ENCODE data around the gene ANKUB1. TPM values are rescaled to one million over a fixed set of nuclear protein-coding genes. Genes with fewer than 3 reads are reported as not detected.

The ANKUB1 gene
- total RNA-seq, 3 donors from 2014 or later (not counting 1 experiment from before 2014, with no cell fraction given): not detected

GRCh38 chr3:149744151-149744550, 48.2 kb downstream of the ANKUB1 start:
- Histone ChIP-seq H3K9me3 (ENCODE audit: control insufficient read depth, insufficient read depth, low read length) (no peaks in the 10 kb centered on the region), H3K4me1 (ENCODE audit: control insufficient read depth, insufficient read depth, low read length) (no peaks in the 10 kb centered on the region), H3K4me3 (ENCODE audit: low read length) (no peak overlapping the region), H3K27me3 (ENCODE audit: control insufficient read depth, insufficient read depth, low read length) (no peaks in the 10 kb centered on the region), H3K27ac (ENCODE audit: low read length) (no peak overlapping the region), H3K36me3 (ENCODE audit: control insufficient read depth, insufficient read depth, low read length) (peaks cover 55% of the 10 kb centered on the region)
- no peak for ATAC-seq
- Mint-ChIP-seq H3K27ac (no peak overlapping the region), H3K27me3 (ENCODE audit: low read depth in 2 of 2) (no peaks in the 10 kb centered on the region), H3K4me3 (no peak overlapping the region), H3K36me3 (peaks cover 25% of the 10 kb centered on the region), H3K4me1 (peaks cover 2 to 18% of the 10 kb centered on the region in 2 donors), H3K9me3 (no peaks in the 10 kb centered on the region)
- intact Hi-C loops (cut with micrococcal nuclease): no loop called here
- TF ChIP-seq, protein P1, sequence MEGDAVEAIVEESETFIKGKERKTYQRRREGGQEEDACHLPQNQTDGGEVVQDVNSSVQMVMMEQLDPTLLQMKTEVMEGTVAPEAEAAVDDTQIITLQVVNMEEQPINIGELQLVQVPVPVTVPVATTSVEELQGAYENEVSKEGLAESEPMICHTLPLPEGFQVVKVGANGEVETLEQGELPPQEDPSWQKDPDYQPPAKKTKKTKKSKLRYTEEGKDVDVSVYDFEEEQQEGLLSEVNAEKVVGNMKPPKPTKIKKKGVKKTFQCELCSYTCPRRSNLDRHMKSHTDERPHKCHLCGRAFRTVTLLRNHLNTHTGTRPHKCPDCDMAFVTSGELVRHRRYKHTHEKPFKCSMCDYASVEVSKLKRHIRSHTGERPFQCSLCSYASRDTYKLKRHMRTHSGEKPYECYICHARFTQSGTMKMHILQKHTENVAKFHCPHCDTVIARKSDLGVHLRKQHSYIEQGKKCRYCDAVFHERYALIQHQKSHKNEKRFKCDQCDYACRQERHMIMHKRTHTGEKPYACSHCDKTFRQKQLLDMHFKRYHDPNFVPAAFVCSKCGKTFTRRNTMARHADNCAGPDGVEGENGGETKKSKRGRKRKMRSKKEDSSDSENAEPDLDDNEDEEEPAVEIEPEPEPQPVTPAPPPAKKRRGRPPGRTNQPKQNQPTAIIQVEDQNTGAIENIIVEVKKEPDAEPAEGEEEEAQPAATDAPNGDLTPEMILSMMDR (IDR thresholded peaks at IDR 0.05): no peak
- DNase-seq: no peak

DNA sequence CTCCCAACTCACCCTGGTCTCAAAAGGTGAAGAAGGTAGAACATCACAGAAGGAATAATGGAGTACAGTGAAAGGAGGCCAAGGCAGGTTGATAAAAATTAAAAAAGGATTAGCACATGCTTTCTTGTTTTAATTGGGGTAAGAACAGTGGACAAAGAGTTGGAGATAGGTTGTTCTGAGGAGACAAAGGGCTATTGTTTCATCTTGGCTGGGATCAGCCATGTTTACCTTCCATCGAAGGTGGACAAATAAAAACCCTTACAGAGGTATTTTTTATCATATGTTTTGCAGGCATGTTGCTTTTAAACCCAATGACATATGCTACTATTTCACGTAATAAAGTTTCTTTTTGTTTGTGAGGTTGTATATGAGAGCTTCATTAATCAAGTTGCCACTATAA, 53.0 kb downstream of the ANKUB1 start:
- DNase-seq: no peak
- TF ChIP-seq, protein P1 (IDR thresholded peaks at IDR 0.05): no peak
- H3K9me3 ChIP-seq (ENCODE audit: control insufficient read depth, insufficient read depth, low read length): no peaks in the 10 kb centered on the region
- no CpG with 5 or more reads among the region's 2 CpGs for WGBS (ENCODE audit: insufficient coverage)
- no peaks in the 10 kb centered on the region for H3K9me3 Mint-ChIP-seq
- H3K36me3 Mint-ChIP-seq: peaks cover 11% of the 10 kb centered on the region
- H3K4me1 Mint-ChIP-seq: no peaks in the 10 kb centered on the region
- H3K27ac Mint-ChIP-seq: no peak overlapping the region
- no peaks in the 10 kb centered on the region for H3K27me3 Mint-ChIP-seq (ENCODE audit: low read depth in 2 of 2)
- no peak overlapping the region for H3K27ac ChIP-seq (ENCODE audit: low read length)
- H3K4me1 ChIP-seq (ENCODE audit: control insufficient read depth, insufficient read depth, low read length): no peaks in the 10 kb centered on the region
- no peaks in the 10 kb centered on the region for H3K27me3 ChIP-seq (ENCODE audit: control insufficient read depth, insufficient read depth, low read length)
- intact Hi-C loops (cut with micrococcal nuclease): no loop called here
- H3K36me3 ChIP-seq (ENCODE audit: control insufficient read depth, insufficient read depth, low read length): peaks cover 28% of the 10 kb centered on the region
- no peak overlapping the region for H3K4me3 Mint-ChIP-seq
- no peak overlapping the region for H3K4me3 ChIP-seq (ENCODE audit: low read length)
- no peak for ATAC-seq

GRCh38 chr3:149738876-149739275, 53.5 kb downstream of the ANKUB1 start:
- Mint-ChIP-seq H3K9me3 (no peaks in the 10 kb centered on the region), H3K4me3 (no peak overlapping the region), H3K27me3 (ENCODE audit: low read depth in 2 of 2) (no peaks in the 10 kb centered on the region), H3K27ac (no peak overlapping the region), H3K36me3 (peaks cover 11% of the 10 kb centered on the region), H3K4me1 (no peaks in the 10 kb centered on the region)
- Histone ChIP-seq H3K27me3 (ENCODE audit: control insufficient read depth, insufficient read depth, low read length) (no peaks in the 10 kb centered on the region), H3K36me3 (ENCODE audit: control insufficient read depth, insufficient read depth, low read length) (peaks cover 26% of the 10 kb centered on the region), H3K27ac (ENCODE audit: low read length) (no peak overlapping the region), H3K4me1 (ENCODE audit: control insufficient read depth, insufficient read depth, low read length) (no peaks in the 10 kb centered on the region), H3K9me3 (ENCODE audit: control insufficient read depth, insufficient read depth, low read length) (no peaks in the 10 kb centered on the region), H3K4me3 (ENCODE audit: low read length) (no peak overlapping the region)
- WGBS (ENCODE audit: insufficient coverage): 100% methylated on average over 1 of the region's 2 CpGs
- TF ChIP-seq, protein P1 (IDR thresholded peaks at IDR 0.05): no peak
- intact Hi-C loops (cut with micrococcal nuclease): no loop called here
- no peak for DNase-seq
- ATAC-seq: no peak

- no peaks in the 10 kb centered on the region for H3K4me1 ChIP-seq (ENCODE audit: control insufficient read depth, insufficient read depth, low read length)
- H3K4me3 ChIP-seq (ENCODE audit: low read length): no peak overlapping the region
- peaks cover 26% of the 10 kb centered on the region for H3K36me3 ChIP-seq (ENCODE audit: control insufficient read depth, insufficient read depth, low read length)
- intact Hi-C loops (cut with micrococcal nuclease): no loop called here
- Mint-ChIP-seq H3K4me1 (no peaks in the 10 kb centered on the region), H3K27ac (no peak overlapping the region), H3K9me3 (no peaks in the 10 kb centered on the region), H3K4me3 (no peak overlapping the region), H3K27me3 (ENCODE audit: low read depth in 2 of 2) (no peaks in the 10 kb centered on the region), H3K36me3 (peaks cover 11% of the 10 kb centered on the region)
- H3K9me3 ChIP-seq (ENCODE audit: control insufficient read depth, insufficient read depth, low read length): no peaks in the 10 kb centered on the region
- TF ChIP-seq, protein P1 (IDR thresholded peaks at IDR 0.05): no peak
- ATAC-seq (no peak), DNase-seq (no peak)
- no peaks in the 10 kb centered on the region for H3K27me3 ChIP-seq (ENCODE audit: control insufficient read depth, insufficient read depth, low read length)
- no peak overlapping the region for H3K27ac ChIP-seq (ENCODE audit: low read length)
Observed at GRCh38 chr3:149736953-149737205, 55.5 kb downstream of the ANKUB1 start.
